Stimulated activated CD4-positive, alpha-beta T cell treated with anti-CD3 and anti-CD28 coated beads, Interleukin-1b, Interleukin-23, amount 100 ng/mL, for 4 hours (primary cell): ENCODE measurements around the gene SCNN1A.

Experiments used
- DNase-seq, 2 donors: peaks; one replicate each; pipeline ENCODE4 v3.0.0-alpha.2; 2020; ENCODE audit warnings: low read depth in 2 of 2

Gene SCNN1A

DNA sequence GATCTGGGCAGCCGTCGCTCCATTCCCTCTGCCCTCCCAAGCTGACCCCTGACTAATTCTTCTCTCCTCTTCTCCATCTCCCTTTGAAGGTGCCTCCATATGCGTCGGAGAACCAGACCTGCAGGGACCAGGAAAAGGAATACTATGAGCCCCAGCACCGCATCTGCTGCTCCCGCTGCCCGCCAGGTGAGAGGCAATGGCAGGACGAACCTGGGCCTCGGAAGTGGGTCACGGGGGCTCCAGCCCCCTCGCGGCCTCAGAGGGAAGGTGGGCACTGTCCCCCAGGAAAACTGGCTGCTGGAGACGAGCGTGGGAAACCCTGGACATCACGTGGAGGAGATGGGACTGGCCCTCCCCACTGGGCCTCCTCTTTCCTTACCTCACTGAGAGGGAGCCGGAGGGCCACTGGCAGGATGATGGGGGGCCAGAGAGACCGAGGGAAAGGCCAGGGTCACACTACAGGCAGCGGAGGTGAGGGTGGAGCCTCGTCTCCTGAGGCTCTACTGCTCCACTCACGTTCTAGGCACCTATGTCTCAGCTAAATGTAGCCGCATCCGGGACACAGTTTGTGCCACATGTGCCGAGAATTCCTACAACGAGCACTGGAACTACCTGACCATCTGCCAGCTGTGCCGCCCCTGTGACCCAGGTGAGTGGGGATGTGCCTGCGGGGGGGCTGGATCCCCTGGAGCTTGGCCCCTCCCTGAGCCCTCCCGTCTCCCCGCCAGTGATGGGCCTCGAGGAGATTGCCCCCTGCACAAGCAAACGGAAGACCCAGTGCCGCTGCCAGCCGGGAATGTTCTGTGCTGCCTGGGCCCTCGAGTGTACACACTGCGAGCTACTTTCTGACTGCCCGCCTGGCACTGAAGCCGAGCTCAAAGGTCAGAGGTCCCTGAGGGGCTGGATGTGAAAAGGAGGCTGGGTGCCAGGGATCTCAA, 9.4 kb upstream of the SCNN1A start:
- no peak for DNase-seq

DNA sequence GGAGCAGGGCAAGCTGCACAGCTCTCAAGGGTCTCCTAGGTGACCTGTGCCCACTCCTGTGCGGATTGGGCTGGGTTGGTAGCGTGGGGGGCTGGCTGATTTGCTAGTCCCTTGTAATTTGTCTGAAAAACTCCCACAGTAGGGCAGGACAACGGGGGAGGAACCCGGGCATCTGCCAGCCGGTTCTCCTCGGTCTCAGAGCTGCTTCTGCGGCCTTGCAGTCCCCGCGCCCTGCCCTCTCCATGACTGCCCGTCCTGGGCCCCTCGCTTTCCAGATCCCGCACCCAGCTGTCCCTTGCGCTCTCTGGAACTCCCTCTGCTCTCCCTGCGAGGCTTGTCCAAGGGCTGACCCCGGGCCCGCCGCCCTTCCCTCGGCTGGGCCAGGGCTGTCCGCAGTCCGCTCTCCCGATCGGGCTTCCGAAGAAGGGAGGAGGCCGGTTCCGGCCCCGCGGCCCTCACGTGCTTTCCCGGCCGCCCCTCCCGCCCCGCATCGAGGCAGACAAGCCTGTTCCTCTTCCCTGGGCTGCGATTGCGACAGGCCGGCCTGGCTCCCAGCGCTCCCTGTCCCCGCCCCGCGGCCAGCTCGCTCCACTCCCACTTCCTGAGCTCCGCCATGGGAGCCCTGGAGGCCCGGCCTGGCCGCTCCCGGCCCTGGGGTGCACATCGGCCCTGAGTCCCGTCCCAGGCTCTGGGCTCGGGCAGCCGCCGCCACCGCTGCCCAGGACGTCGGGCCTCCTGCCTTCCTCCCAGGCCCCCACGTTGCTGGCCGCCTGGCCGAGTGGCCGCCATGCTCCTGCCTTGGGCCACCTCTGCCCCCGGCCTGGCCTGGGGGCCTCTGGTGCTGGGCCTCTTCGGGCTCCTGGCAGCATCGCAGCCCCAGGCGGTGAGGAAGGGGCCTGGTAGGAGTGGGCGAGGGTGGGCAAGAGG, 8.5 kb upstream of the SCNN1A start, which contains the start of gene LTBR:
TSS of gene LTBR (plus strand) at position 591 of the 927 bp plus-strand sequence. CDS start at position 788, 197 bp downstream.
- no peak for DNase-seq

DNA sequence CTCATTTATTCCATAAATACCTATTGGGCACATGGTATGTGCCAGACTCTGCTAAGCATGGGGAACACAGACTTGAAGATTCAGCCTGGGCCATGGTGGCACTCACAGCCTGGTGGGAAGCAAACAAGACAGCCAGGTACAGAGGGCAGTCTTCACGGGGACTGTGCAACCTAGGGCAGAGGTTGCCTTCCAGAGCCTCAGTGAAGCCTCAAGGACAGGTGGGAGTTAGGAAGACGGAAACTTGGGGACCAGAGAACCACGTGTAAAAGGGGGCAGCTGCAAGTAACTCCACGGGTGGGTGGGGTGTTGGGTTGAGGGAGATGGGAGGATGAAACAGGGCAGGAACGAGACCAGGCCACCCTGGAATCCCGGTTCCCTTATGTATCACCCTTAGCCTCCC, 7.6 kb upstream of the SCNN1A start:
- DNase-seq: no peak

DNA sequence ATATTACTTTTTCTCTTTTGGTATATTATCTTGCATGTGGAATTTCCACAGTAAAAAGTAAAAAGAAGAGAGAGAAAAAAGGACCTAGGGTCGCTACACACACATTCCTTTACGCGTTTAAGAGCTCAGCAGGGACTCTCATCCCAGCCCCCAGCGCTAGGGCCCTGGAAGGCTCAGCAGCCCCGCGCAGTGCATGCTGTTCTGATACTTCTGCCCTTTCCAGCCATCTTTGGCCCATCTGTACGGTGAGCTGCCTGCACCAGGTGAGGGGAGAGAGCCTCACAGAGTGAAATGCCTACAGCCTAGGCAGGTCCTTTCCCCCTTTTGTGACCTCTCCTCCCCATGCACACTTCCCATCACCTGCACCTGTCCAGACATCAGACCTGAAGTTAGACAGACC, 7.0 kb upstream of the SCNN1A start:
- DNase-seq: no peak

DNA sequence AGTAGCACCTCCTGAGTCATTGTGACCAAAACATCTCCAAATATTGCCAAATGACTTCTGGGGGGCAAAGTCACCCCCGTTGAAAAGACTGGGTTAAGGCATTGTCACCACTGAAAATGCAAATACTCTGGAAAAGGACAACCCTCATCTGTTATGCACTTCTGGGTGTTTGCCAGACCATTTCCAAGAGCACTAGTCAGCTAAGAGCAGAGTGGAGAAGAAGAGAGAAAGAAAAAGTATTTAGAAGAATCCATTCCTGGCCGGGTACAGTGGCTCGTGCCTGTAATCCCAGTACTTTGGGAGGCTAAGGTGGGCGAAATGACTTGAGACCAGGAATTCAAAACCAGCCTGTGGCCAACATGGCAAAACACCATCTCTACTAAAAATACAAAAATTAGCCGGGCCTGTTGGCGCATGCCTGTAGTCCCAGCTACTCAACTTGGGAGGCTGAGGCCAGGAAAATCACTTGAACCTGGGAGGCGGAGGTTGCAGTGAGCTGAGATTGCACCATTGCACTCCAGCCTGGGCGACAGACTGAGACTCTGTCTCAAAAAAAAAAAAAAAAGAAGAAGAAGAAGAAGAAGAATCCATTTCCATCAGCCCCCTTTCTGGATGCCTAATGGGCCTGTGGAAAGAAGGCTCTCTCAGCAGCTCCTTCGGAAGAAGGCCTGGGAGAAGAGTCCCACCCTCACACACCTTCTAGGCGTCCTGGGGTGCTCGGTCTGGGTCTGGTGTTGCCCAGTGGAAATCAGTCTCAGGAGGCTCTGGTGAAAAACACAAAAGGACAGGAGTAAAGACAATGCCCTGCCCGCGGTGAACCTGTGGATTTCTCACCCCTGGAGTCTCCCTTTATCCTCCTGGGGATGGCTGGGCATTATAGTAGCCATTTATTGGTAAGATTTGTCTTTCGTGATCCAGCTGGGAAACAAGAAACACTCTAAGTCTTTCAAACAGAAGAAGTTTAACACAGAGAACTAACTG, 5.1 kb upstream of the SCNN1A start:
- no peak for DNase-seq

DNA sequence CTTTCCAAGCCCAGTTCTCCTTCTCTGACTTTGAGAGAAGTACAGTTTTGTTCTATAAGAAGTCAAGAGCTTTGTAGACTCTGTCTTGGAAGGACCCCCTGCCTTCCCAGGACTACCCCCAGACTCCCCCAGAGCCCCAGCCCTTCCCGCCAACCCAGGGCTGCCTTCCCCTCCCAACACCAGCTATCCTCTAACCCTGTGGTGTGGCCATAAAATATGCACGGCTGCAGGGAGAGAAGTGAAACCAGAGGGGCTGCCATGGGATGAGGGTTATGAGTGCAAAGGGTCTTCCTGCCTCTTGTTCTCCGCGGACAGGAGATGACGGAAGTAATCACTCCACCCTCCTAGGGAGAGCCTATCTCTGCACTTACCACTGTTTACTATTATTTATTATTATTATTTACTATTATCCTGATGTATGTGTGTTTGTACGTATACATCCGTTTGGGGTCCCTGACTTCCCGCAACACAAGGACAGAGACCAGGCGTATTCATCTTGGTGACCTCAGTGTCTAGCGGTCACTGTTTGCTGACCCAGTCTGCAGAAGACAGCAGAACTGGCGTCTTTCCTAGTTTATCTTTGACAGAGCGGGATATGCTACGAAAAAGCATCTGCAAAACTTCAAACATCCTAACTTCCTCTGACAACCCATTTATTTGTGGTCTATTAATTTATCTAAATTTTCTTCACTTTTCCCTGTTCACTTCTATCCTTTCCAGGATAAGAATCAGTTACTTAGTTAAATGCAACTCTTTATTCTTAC, 3.5 kb upstream of the SCNN1A start:
- DNase-seq: no peak

DNA sequence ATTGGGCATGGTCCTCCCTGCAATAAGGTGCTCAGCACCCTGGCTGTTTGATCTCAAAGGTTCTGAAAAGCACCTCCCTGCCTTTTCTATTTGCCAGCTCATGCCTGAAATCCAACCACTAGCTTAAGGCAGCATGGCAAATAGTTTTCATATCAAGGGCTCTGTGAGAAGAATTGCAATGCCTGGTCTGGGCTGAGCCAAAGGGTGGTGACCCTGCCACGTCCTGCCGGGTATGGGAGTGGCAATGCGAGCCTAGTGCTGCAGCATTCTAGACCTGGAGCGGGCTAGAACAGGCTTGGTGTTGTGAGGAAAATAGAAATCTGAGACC, 2.3 kb upstream of the SCNN1A start:
- no peak for DNase-seq

DNA sequence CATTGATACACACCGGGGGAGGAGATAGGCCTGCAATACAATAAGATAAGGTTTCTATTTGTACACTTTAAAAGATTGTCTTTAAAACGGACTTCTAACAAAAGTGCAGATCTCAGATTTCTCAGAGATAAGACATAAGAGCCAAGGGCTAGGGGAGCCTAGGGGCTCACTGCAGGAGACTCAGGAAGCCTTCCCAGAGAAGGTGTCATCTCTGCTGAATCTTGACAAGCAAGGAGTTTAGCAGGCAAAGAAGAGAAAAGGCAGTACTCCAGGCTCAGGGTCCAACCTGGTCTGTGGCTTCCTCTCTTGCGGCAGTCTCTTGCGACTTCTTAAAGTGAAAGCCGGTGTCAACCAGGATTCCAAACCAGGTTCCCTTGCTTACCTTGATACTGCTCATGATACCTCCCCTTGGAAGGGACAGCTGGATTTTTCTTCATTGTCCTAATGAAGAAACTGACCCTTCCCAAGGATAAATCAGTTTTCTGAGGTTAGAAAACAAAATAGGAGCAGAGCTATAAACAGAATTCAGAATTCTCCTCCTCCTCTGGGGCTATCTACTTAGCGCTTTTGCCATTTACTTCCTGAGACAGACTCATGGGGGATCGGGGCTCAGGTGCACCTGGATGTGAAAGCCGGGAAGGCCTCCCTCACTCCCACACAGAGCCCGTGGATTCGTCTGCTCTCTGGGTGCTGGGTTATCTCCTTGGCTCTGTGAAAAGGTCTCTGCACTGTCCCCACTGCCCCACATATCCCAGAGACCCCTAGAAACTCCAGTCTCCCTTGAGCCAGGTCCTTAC, 1.7 kb upstream of the SCNN1A start:
- DNase-seq: no peak

DNA sequence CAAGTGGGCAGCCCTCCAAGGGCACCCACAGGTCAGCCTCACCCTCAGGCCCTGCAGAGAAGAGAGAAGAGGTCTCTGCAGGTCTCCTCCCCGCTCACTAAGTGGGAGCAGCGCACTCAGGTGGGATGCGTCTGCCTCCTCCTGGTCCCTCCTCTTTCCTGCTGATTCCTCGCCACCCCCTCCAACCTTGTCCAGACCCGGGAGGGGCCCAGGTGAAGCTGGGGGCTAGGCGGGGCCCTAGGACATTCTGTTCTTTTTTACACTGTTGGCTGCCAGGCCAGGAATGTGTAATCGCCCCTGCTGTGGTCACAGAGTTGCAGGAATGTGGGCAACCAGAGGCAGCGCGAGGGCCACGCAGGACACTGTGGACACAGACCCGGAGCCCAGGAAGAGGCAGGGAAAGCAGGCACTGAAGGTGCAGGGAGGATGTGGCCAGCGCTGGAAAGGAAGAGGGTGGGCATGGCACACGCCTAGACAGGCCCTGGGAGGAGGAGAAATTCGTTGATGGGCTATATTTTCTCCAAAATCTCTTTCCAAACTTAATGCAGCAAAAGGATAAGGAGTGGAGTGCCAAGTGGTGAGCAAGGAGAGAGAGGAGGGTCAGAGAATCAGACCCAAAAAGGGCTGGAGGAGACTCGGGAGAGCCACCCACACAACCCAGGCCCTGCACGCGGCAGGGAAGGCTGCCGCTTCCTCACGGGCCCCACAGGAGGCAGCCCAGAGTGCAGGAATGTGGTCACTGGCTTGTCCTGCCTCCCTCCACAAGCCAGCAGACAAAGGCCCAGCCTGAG, 911 bp upstream of the SCNN1A start:
- no peak for DNase-seq

DNA sequence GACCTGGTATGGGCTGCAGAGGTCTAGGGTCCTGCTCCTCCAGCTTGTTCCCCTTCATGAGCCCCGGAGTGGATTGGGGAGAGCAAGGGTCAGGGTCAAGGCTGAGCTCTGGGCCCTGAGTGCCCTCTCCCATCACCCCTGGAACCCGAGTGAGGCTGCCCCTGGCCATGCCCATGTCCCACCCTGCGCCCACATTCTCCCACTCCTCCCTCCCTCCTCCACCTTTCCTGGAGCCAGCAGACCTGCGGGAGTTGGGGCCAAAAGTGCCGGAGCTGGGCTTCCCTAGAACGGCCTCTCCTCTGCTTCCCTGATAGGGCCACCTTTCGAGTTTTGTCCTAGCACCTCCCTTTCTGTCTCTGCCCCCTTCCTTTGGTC, 590 bp downstream of the SCNN1A start:
- DNase-seq: no peak

DNA sequence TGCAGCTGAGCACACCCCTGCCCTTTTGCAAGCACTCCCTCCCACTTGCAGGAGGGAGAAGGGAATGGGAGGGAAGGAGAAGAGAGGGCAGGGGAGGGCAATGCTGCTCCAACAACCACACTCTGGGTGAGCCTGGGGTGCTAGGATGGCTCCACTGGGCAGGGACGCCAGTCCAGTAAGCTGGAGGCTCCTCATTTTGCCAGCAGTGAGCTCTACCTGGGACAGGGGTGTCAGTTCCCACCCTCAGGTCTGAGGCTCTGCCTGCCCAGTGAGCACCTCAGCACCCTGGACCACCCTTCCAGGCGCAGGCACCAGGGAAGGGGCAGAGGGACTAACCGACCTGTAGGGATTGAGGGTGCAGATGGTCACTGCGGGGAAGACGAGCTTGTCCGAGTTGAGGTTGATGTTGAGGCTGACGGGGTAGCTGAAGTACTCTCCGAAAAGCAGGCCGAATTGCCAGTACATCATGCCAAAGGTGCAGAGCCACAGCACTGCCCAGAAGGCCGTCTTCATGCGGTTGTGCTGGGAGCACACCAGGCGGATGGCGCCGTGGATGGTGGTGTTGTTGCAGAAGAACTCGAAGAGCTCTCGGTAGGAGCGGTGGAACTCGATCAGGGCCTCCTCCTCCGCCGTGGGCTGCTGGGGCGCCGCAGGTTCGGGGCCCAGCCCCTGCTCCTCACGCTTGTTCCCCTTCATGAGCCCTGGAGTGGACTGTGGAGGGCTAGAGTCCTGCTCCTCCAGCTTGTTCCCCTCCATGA, 1.2 kb downstream of the SCNN1A start:
- no peak for DNase-seq

DNA sequence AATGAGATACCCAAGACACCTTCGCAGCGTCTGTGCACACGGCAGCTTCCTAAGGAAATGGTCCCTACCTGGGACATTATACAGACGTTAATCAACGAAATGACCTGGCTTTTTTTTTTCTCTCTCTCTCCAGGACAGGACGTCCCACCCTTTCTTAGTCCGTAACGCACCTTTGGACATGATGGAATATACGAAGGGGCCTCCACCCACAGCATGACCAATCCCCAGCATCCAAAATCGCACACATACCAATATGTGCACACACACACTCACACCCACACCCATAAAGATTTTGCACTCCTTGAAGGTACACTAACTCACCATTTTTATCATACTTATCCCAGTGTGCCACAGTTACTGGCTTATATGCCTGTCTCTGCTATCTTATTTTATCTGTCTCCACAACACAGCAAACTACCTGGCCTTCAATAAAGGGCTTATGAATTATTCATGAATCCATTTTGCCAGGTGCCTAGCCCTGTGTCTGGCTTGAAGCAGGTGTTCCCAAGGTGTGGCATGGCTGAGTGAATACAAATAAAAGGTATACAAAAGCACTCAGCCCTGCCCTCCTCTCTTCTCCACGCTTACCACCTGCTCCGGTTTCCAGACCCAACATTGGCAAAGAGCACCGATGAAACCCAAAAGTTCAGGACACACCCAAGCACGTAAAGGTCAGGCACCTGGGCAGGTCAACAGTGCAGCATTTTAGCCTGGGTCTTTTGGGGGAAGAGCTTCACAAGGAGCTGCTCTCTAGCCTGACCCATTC, 2.2 kb downstream of the SCNN1A start:
- DNase-seq: no peak

DNA sequence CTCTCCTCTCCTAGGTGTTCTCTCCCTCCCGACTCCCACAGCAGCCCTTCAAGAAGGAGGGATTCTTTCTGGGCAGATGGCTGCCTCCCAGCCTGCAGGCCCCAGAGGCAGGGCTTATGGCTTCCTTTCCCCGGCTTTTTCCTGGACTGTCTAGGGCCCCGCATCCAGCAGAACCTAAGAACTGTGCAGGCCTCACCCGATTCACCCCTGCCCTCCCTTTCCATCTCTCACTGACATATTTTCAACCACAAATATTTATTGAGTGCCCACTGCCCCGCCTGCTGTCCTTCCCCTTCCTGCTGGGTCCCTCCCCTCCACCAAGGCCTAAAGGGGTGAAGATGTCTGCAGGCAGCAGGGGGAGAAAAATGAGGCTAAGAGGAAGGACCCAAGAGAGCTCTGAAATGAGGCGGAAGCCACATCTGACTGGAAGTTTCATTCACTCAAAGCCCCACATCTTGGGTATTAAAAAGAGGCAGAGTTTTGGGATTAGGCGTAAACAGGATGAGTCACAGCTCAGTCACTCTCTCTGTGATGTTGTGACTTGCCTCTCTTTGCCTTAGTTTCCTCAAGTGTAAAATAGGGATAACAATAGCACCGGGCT, 2.9 kb downstream of the SCNN1A start:
- DNase-seq: no peak

DNA sequence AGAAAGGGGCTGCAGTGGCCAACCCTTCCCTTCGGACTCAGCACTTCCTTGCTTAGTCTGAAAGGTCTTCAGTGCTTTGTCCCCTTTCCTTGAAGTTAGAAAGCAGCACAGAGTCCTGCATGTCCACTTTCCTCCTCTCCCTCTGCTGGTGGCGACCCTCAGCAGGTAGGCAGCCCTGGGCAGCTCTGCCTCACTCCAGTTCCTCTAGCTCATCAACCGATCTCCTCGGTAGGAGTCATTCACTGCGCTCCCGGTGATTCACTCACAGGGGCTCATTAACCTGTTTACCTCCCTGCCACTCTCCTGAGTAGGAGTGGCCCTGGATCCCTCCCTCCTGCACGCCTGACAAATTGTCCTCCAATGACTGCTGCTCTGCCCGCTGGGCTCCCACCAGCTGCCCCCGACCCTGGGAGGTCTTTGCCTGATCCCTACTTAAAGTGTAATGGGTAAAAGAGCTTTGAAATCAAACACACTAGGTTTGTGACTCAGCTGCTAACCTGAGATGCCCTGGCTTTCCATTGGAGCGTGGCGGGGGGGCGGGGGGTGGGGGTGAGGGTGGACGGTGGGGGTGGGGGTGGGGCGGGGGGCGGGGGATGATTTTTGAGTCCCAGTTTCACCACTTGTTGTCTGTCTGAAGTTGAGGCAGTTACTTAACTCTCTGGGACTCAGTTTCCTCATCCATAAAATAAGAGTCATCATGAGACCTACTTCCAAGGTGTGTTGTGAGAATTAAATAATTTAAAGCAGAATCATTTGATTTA, 4.2 kb downstream of the SCNN1A start:
- no peak for DNase-seq

DNA sequence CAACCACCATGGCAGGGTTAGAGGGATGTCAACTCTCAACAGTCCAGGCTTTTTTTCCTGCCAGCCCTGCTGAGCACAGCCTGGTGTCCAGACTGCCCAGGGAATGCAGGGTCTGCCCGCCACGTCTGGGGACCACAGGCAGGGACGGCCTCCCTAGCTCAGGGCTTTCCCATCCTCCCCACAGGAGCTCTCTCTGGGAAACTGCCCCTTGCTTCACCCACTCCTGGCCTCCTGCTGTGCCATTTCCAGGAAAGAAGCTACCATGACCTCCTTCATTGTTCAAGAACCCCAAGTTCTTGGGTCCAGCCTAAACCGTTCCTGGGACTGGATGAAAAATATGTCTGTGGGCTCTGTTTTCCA, 4.8 kb downstream of the SCNN1A start:
- DNase-seq: no peak

DNA sequence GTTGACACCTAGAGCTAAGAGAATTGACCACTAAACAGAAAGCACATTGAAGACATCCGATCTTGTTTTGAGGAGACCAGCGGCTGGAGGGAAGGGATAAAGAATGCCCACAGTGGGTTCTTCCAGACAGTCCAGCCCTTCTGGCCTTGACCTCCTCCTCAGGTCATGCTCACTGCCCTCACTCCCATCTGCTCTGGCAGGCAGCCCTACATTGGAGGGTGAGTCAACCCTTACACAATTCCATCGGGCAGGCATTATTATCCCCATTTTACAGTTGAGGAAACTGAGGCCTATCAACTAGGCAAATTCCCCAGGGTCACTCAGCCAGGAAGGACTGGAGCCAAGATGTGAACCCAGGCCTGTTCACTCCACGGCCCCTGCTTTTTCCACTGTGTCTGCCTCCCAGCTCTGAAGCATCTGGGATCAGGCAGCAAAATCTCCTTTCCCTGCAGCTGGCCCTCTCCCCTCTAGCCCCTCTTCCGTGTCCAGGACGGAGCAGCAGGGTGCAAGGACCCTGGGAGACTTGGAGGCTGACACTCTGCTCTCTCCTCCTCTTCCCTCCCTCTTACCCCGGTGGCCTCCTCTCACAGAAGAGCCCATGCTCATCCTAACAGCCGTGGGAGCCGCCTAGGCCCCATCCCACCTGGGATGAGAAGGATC, 5.3 kb downstream of the SCNN1A start:
- no peak for DNase-seq
